RCC 7860 (cell line): ENCODE measurements around the gene HACD3.
"Not testable (repeated sequence)": the region's sequence is repeated elsewhere in the genome, so short reads cannot be mapped to it uniquely, and the experiment has no call there.

ENCODE experiments used
- DNase-seq: peaks from one replicate; pipeline ENCODE4 v3.0.0-alpha.2; 2015; ENCODE audit warnings: low spot score
- FAIRE-seq: peaks from 2 replicates; lab custom pipeline; 2012; peaks lifted over from hg19 to GRCh38; lab: Jason Lieb, UNC

Gene HACD3

DNA sequence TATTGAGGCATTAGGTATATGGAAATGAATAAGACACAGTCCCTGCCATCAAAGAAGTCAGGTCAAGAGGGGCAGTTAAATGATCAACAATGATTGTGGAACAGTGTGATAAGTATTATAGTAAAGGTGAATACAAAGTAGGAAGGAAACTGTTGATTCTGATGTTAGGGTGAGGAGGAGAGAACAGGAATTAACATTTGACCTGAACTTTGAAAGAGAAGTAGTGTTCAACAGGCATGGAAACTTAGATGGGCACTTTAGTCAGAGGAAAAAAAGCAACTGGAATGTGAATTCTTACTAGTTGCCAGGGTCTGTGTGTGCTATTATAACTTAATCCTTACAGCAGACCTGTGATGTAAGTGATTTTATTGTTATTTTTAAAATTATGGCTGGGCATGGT is 17.6 kb downstream of the HACD3 start:
- FAIRE-seq = no peak
- DNase-seq = no peak

GRCh38 chr15:65549288-65549687 is 19.0 kb downstream of the HACD3 start:
- FAIRE-seq, DNase-seq: not testable (repeated sequence)

DNA sequence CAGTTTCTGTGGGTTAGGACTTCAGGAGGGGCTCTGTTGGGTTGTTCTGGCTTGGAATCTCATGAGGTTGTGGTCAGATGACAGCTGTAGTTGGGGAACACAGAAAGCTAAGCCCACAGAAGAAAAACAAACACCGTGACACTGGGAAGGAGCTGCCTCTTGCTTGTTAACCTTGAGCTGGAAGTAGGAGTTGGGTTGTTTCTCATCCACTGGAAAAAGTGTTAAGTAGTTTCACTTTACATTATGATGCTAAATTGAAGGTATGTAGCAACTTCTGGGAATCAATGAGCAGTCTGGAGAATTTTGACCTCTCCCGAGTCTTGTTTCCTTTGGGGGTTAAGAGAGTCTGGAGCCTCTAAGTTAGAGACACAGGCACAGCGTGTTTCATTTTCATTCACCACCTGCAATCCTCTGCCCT is 20.4 kb downstream of the HACD3 start:
- FAIRE-seq = no peak
- no peak for DNase-seq

- DNase-seq (no peak), FAIRE-seq (no peak)
Measured at GRCh38 chr15:65551183-65551582, 20.9 kb downstream of the HACD3 start.

- not testable (repeated sequence) for FAIRE-seq, DNase-seq
Measured at GRCh38 chr15:65552851-65553250, 22.6 kb downstream of the HACD3 start.

GRCh38 chr15:65553691-65554090 is 23.4 kb downstream of the HACD3 start:
- FAIRE-seq = no peak
- no peak for DNase-seq

GRCh38 chr15:65556622-65557021 is 26.4 kb downstream of the HACD3 start:
- FAIRE-seq = no peak

GRCh38 chr15:65558336-65558735 is 28.1 kb downstream of the HACD3 start:
- FAIRE-seq = no peak
- DNase-seq = no peak

More at GRCh38 chr15:65556622-65557021, 26.4 kb downstream of the HACD3 start:
- DNase-seq = no peak

- no peak for DNase-seq
- no peak for FAIRE-seq
Measured at GRCh38 chr15:65558997-65559760, 28.9 kb downstream of the HACD3 start.

- DNase-seq (no peak), FAIRE-seq (no peak)
Measured at GRCh38 chr15:65559941-65560340, 29.7 kb downstream of the HACD3 start.

DNA sequence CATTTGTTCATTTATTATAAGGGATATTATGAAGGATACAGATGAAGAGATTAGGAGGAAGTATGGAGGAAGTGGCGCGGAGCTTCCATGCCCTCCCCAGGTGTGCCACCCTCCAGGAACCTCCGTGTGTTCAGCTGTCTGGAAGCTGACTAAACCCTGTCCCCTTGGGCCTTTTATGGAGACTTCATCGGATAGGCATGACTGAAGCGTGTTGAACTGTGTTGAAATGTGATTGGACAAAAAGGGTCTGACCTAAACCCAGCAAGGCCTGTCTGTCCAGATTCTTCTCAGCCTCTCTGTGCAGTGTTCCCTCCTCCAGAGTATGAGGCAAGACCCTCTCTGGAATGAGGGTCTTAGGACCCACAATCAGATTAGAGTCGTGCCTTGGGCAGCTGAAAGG is 31.7 kb downstream of the HACD3 start:
- DNase-seq (no peak), FAIRE-seq (no peak)

- FAIRE-seq (no peak), DNase-seq (no peak)
Measured at GRCh38 chr15:65569728-65570127, 39.5 kb downstream of the HACD3 start.

DNA sequence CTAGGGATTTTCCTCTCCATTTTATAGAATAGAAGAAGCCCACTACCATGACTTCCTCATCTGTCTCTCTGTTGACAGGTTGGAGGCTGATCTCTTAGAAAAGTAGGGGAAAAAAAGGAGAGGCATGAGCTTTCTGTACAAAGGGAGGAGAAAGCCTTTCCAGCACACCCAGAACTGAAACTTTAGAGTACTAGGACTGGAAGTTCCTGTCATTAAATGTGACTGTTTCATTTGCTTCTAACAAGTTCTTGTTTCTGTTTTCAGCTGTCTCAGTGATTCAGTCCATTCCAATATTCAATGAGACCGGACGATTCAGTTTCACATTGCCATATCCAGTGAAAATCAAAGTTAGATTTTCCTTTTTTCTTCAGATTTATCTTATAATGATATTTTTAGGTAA is 41.7 kb downstream of the HACD3 start:
- FAIRE-seq (no peak), DNase-seq (no peak)

GRCh38 chr15:65576664-65577063 is 46.4 kb downstream of the HACD3 start:
- no peak for FAIRE-seq
- DNase-seq = peak; percentile 37

GRCh38 chr15:65577129-65577996 is 47.1 kb downstream of the HACD3 start:
- FAIRE-seq (no peak), DNase-seq (no peak)

GRCh38 chr15:65578904-65579728 is 48.9 kb downstream of the HACD3 start:
- DNase-seq (no peak), FAIRE-seq (no peak)

DNA sequence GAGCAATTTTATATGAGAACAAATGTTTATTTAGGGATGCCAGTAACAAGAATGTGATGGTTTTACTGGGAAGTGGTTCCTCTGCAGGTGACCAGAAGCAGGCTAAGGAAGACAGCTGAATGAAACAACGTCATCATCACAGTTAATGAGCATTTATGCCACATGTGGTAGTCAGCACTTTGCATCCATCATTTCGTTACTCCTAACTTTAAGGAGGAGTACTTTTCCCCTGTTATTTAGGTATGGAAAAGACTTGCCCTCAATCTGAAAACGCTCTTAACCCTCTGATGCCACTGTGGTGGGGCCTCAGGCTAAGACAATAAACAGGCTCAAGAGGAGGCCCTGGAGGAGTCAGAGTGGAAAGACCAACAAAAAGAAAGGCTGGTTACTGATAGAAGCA is 49.5 kb downstream of the HACD3 start:
- DNase-seq = no peak
- FAIRE-seq = no peak

DNA sequence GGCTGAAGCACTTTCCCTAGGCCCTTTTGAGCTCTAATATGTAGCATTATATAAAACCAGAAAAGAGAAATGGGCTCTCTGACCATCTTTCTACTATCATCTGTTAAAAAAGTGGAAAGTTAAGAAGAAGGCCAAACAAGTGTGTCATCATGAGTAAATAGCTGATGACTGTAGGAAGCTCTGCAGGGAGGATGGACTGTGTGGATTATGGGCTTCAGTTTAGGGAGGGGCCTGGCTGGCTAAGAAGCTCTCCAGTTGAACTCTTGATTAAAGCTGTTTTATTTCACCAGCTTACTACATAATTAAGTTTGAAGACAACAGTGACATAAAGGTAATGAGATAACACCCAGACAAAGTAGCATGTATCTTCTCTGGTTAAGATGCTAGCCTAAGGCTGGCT is 50.0 kb downstream of the HACD3 start:
- FAIRE-seq = no peak
- peak; percentile 22 for DNase-seq

GRCh38 chr15:65583701-65584100 is 53.4 kb downstream of the HACD3 start:
- FAIRE-seq (no peak), DNase-seq (peak; percentile 47)

- DNase-seq (no peak), FAIRE-seq (no peak)
Measured at GRCh38 chr15:65584241-65584640, 54.0 kb downstream of the HACD3 start.

DNA sequence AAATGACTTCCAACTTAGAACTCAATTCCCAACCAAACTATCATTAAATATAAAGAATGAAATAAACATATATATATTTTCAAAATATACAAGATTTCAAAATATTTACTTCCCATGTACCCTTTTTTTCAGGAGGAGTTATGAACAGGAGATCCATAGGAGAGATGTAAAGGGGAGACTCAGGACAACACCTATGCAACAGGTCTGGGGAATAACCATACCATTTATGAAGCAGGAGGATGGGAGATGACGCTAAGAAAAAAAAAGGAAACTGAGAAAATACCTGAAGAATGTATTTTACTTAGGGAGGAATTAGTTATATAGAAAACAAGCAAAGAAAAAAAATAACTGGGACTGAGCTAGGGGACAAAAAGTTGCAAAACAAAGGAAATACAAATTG is 56.8 kb downstream of the HACD3 start:
- FAIRE-seq (no peak), DNase-seq (no peak)
